Lower leg skin (tissue), 4 donors: ENCODE results near the gene ZNF592. TPM values are rescaled to one million over a fixed set of nuclear protein-coding genes. Genes with fewer than 3 reads are reported as not detected.
A peak's percentile ranks its signal among the peaks of the same experiment; 100 is the strongest.
"Not testable (repeated sequence)": the region's sequence is repeated elsewhere in the genome, so short reads cannot be mapped to it uniquely, and the experiment has no call there.

Experiments used
- DNase-seq, 2 donors: peaks; one replicate each; pipeline ENCODE4 v3.0.0-alpha.2; 2019; ENCODE audit warnings: low spot score in 2 of 2
- H3K4me3 ChIP-seq: fragments of 200-600 bp; sonication (generic); 2 replicates; pipeline ENCODE4 v1.5.1; 2017; ENCODE audit warnings: mild to moderate bottlenecking, low read depth; ENCODE audit not compliant: poor library complexity, severe bottlenecking
- POLR2A ChIP-seq, 2 donors: fragments of 450-650 bp; IDR thresholded peaks; one replicate each; pipeline ENCODE4 v1.6.1; 2016 to 2017; ENCODE audit warnings: antibody characterized with exemption in 2 of 2, mild to moderate bottlenecking in 1 of 2, moderate library complexity in 1 of 2
- WGBS, 2 donors: methylation state at CpG; one replicate each; pipeline ENCODE4 v1.1.5; 2018; 5-methylcytosine and 5-hydroxymethylcytosine counted together
- intact Hi-C: fragments of 100-400 bp; cut with DNase I; formaldehyde crosslinking; loops from one replicate; pipeline ENCODE4 v1.15.0; 2023; ENCODE audit warnings: low total_unique reads
- total RNA-seq, 4 donors: library from RNA; depleted of rRNA; stranded (reverse); fragments of >200 nt; gene quantifications; one replicate each; pipeline ENCODE4 v1.1.0, GENCODE V29; 2016
- TF ChIP-seq, protein P1 (sequence below), 3 donors: fragments of 450-650 bp; IDR thresholded peaks; one replicate each; pipeline ENCODE4 v1.5.1; 2016; ENCODE audit warnings: antibody characterized with exemption in 3 of 3, mild to moderate bottlenecking in 3 of 3, moderate library complexity in 2 of 3

Gene ZNF592
- total RNA-seq, 4 donors from 2014 or later = 15.8 to 25.5 (median 21.1) TPM

- H3K4me3 ChIP-seq = no peak overlapping the region
- DNase-seq = peak in 1 of 2 donors; percentile 37
- 66 to 80% methylated on average over 2 of the region's 2 CpGs for WGBS, 2 donors
- intact Hi-C loops = loop anchor here (1.0 kb wide), 1 partner anchor 23 kb away; no protein-coding TSS in a partner anchor
- TF ChIP-seq, protein P1, sequence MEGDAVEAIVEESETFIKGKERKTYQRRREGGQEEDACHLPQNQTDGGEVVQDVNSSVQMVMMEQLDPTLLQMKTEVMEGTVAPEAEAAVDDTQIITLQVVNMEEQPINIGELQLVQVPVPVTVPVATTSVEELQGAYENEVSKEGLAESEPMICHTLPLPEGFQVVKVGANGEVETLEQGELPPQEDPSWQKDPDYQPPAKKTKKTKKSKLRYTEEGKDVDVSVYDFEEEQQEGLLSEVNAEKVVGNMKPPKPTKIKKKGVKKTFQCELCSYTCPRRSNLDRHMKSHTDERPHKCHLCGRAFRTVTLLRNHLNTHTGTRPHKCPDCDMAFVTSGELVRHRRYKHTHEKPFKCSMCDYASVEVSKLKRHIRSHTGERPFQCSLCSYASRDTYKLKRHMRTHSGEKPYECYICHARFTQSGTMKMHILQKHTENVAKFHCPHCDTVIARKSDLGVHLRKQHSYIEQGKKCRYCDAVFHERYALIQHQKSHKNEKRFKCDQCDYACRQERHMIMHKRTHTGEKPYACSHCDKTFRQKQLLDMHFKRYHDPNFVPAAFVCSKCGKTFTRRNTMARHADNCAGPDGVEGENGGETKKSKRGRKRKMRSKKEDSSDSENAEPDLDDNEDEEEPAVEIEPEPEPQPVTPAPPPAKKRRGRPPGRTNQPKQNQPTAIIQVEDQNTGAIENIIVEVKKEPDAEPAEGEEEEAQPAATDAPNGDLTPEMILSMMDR (IDR thresholded peaks at IDR 0.05) = no peak
- no peak for TF ChIP-seq POLR2A (IDR thresholded peaks at IDR 0.05)
These were observed 25.8 kb upstream of the ZNF592 start for GRCh38 chr15:84722628-84723027.

GRCh38 chr15:84725001-84725491, 23.3 kb upstream of the ZNF592 start:
- no peak overlapping the region for H3K4me3 ChIP-seq
- WGBS, 2 donors = 0% methylated on average over 1 of the region's 1 CpG
- intact Hi-C loops = no loop called here
- TF ChIP-seq POLR2A (IDR thresholded peaks at IDR 0.05) = no peak
- TF ChIP-seq, protein P1 (IDR thresholded peaks at IDR 0.05) = no peak
- peak; percentile 38 to 54 for DNase-seq

DNA sequence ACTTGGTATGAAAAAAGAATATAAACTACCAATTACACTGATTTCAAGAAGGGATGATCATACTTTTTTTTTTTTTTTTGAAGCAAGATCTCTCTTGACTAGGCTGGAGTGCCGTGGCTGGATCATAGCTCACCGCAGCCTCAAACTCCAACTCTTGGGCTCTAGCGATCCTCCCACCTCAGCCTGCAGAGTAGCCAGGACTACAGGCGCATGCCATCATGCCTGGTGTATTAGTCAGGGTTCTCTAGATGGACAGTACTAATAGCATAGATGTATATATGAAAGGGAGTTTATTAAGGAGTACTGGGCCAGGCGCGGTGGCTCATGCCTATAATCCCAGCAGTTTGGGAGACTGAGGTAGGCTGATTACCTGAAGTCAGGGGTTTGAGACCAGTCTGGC, 21.0 kb upstream of the ZNF592 start:
- TF ChIP-seq POLR2A (IDR thresholded peaks at IDR 0.05) = no peak
- TF ChIP-seq, protein P1 (IDR thresholded peaks at IDR 0.05) = no peak
- 97 to 99% methylated on average over 6 of the region's 6 CpGs for WGBS, 2 donors
- peak in 1 of 2 donors; percentile 37 for DNase-seq
- no peak overlapping the region for H3K4me3 ChIP-seq
- intact Hi-C loops = no loop called here

DNA sequence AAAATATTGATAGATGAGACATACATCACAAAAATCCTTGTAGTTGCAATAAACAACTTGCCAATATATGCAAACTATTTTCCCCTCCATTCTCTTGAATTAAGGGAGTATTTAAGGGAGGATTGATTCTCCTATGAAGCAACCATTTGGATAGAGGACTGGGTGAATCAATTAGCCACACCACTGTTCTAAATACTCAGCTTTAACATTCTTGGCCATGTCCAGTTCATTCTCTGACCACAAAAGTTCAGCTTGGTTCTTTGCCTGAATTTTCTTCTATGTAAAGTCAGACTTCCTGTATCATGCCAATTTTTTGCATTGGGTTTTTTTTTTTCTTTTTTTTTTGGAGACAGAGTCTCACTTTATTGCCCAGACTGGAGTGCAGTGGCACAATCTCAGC, 16.6 kb upstream of the ZNF592 start:
- intact Hi-C loops = no loop called here
- TF ChIP-seq, protein P1 (IDR thresholded peaks at IDR 0.05) = no peak
- no peak for TF ChIP-seq POLR2A (IDR thresholded peaks at IDR 0.05)
- no peak for DNase-seq
- no peak overlapping the region for H3K4me3 ChIP-seq

GRCh38 chr15:84734794-84735479, 13.5 kb upstream of the ZNF592 start:
- TF ChIP-seq, protein P1 (IDR thresholded peaks at IDR 0.05) = no peak
- TF ChIP-seq POLR2A (IDR thresholded peaks at IDR 0.05) = no peak
- DNase-seq = peak; percentile 64 to 88
- no peak overlapping the region for H3K4me3 ChIP-seq
- intact Hi-C loops = no loop called here
- 37% methylated on average over 7 of the region's 7 CpGs for WGBS, 2 donors

- intact Hi-C loops, H3K4me3 ChIP-seq: not testable (repeated sequence)
- peak in 1 of 2 donors; percentile 70 for DNase-seq
- 55 to 75% methylated on average over 9 of the region's 9 CpGs for WGBS, 2 donors
These were observed 12.8 kb upstream of the ZNF592 start for GRCh38 chr15:84735480-84736061.
